SK-MEL-5 (cell line): ENCODE results near the gene PLD3. TPM values are rescaled to one million over a fixed set of nuclear protein-coding genes. Genes with fewer than 3 reads are reported as not detected.

Experiments
- DNase-seq: peaks from one replicate; pipeline ENCODE4 v3.0.0-alpha.2; 2016; ENCODE audit warnings: low read depth, low spot score
- in situ Hi-C: cut with HindIII; loops from 2 replicates; pipeline ENCODE4 v1.10.0; 2016; ENCODE audit warnings: low sequenced_read_pairs, high pct_unique_total_duplicates, low pct_unique_long_range_greater_than_20kb
- total RNA-seq: library from RNA; depleted of rRNA; stranded (reverse); fragments of >200 nt; shearing (Covaris generic); gene quantifications from 2 replicates; pipeline ENCODE4 v1.2.3, GENCODE V29; 2014

PLD3 gene
- total RNA-seq, 1 experiment from 2014 or later = 69.0 TPM

DNA sequence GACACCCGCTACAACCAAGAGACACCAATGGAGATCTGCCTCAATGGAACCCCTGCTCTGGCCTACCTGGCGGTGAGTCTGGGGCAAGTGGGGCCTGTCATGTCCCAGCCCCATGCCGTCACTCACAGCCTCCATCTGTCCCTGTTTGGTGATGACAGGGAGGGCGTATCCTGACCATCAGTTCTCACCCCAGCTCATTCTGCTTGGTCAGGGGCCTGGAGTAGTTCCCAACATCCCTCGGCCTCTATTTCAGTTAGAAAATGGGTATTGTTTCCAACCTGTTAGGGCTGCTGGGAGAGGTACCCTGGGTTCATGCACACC, 23.3 kb downstream of the PLD3 start:
- DNase-seq = no peak
- in situ Hi-C loops = no loop called here

DNA sequence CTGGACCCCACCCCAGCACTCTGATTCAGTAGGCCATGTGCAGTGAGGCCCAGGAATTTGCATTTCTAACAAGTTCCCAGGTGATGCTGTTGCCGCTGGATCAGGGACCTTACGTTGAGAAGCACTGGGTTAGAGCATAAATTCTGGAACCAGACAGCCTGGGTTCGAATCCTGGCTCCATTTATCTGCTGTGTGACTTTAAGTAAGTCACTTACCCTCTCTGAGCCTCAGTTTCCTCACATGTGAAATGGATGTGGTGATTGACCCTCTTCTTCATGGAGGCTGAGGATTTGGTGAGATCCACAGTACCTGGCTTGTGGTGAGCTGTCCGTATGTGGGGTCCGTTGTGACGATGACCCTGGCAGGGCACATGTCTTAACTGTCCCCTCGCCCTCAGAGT, 25.6 kb downstream of the PLD3 start:
- DNase-seq = no peak
- in situ Hi-C loops = no loop called here

DNA sequence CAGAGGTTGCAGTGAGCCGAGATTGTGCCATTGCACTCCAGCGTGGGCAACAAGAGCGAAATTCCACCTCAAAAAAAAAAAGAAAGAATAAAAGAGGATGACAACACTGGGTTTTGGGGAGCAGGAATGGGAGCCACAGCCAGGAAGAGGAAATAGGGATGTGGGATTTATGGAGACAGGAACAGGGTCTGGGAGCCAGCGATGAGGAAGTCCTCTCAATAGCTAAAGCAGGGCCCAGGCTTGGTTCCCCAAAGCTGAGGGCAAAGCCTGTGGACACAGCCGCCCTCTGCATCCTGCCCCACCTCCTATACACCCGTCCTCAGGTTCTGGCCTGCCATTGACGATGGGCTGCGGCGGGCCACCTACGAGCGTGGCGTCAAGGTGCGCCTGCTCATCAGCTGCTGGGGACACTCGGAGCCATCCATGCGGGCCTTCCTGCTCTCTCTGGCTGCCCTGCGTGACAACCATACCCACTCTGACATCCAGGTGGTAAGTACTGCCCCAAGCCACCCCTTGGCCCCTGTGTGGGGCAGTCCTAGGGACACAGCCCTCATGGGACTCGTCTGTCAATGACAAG, 27.9 kb downstream of the PLD3 start:
- DNase-seq = no peak
- in situ Hi-C loops = no loop called here

DNA sequence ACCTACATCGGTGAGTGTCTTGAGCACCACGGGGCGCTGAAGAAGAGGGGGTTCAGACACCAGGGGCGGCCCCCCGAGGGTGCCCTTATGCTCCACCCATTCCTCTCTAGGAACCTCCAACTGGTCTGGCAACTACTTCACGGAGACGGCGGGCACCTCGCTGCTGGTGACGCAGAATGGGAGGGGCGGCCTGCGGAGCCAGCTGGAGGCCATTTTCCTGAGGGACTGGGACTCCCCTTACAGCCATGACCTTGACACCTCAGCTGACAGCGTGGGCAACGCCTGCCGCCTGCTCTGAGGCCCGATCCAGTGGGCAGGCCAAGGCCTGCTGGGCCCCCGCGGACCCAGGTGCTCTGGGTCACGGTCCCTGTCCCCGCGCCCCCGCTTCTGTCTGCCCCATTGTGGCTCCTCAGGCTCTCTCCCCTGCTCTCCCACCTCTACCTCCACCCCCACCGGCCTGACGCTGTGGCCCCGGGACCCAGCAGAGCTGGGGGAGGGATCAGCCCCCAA, 29.4 kb downstream of the PLD3 start:
- in situ Hi-C loops = no loop called here
- DNase-seq = no peak

DNA sequence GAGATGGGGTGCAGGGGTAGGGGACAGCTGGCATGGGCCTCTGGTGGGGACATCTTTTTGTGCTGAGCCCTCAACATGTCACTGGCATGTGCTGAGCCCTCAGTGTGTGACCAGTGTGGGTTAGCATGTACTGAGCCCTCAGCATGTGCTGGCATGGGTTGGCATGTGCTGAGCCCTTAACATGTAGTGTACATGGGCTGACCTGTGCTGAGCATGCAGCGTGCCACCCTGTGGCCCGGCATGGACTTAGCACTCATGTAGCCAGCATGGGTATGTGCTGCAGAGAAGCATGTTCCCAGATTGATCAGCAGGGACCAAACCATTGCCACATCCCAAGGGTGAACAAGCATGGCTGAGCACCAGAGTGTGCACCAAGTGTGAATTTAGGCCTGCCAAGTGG, 30.0 kb downstream of the PLD3 start:
- DNase-seq = no peak
- in situ Hi-C loops = no loop called here

DNA sequence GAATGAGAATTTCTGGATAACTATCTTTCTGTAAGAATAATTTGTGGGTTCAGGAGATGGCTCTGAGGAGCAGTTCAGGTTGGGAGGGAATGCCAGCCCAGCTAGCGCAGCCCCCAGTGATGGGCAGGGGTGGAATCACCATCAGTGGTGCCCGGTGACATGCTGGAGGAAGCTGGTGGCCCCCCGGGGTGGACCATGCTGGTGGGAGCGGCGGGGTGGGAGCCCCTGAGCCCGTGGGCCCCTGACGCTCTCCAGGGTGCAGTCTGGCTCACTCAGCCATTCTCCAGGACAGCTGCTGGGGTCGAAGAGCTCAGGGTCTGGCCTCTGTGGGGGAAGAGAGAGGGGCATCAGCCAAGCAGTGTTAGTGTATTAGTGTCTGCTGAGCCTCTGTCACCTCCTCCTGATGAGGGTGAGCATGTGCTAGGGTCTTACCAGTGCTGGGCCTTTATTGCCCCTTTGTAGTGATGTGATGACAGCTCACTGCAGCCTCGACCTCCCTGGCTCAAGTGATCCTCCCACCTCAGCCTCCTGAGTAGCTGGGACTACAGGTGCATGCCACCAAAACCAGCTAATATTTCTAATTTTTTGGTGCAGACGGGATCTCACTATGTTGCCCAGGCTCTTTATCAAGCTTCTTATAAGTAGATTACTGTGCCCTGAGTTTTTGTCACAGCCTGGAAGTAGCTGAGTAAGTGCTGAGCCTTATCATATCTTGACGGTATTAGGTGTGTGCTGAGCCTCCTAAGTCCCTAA, 31.1 kb downstream of the PLD3 start:
- DNase-seq = no peak
- in situ Hi-C loops = no loop called here

DNA sequence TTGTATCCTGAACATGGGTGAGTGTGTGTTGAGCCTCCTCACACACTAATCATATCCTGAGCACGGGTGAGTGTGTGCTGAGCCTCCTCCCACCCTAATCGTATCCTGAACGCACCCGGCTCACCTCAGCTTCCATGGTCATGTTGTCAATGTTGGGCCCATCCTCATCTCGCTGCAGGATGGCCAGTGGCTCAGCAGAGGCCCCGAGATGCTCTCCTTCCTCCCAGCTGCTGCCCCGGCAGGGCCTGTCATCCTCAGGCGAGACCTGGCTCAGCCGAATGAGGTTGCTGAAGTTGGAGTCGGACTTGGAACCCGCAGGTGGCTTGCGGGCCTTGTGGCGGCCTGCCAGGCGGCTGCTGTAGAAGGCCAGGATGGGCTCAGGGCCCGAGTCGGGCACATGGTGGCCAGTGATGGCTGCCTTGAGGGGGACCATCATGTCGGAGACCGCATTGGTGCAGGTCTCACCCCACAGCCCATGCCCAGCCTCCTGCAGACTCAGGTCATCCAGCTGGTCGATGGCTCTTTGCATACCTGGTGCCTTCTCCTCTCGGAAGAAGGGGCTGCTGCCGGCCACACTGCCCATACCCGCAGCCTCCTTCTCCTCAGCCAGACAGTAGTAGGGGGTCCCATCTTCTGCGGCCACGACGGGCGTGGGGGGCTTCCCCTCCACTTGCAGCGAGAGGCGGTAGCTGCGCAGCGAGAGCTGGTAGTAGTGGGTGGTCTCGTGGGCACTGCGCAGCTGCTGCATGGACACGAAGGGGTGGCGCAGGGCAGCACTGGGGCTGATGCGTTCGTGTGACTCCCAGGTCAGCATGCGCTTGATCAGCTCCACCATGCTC, 31.9 kb downstream of the PLD3 start:
- DNase-seq = no peak
- in situ Hi-C loops = no loop called here

DNA sequence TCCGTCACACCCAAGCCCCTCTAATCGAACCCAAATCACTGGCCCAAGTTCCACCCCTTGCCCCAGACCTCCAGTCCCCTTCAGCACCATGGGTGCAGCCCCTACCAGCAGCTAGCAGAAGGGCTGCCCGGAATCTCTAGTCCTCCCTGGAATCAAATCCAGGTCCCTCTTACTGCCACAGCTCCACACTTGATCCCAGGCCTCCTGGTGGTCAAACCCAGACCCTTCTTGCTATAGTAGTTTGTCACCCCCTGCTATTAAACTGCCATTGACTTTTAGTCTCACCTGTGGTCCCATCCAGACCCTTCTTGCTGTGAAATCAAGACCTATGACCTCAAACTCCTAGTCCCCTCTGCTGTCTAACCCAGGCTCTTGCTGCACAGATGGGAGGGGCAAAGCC, 32.8 kb downstream of the PLD3 start:
- in situ Hi-C loops = no loop called here
- DNase-seq = no peak

DNA sequence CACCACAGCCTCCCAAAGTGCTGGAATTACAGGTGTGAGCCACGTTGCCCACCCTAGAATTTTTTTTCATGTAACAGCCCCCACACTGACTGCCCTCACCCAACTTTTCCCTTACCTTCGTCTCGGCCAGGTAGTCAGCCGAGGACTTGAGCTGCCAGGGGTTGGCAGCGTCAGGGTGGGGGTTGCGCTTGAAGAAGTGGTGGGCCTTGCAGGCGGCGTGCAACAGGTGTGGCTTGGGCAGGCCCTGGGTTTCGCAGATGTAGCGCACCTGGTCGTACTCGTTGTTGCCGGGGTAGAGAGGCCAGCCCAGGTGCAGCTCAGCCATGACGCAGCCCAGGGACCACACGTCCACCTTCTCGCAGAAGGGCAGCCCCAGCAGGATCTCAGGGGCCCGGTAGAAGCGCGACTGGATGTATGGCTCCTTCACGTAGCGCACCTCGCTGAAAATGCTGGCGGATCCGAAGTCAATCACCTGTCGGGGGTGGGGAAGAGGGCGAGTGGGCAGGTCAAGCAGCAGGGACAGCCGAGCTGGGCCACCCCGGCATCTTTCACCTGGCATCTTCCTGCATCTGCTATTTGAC, 35.3 kb downstream of the PLD3 start:
- in situ Hi-C loops = no loop called here

DNA sequence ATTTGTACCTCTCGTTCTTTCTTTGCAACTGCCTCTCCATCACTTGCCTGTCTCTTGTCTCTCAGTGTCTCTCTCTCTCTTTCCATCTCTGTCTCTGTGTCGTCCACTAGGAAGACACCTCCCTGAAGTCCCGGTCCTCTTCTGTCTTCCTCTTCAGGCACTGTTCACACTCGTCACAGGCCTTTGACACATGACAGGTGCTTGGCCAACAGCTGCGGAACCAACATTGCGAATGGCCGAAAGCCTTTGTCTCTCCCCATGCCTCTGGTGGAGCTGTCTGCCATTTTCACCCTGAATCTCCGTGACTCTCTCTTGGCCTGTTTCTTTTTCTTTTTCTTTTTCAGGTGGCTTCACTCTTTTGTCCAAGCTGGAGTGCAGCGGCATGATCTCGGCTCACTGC, 38.7 kb downstream of the PLD3 start:
- in situ Hi-C loops = no loop called here
- DNase-seq = no peak

More for the DNA sequence above, 35.3 kb downstream of the PLD3 start:
- no peak for DNase-seq

DNA sequence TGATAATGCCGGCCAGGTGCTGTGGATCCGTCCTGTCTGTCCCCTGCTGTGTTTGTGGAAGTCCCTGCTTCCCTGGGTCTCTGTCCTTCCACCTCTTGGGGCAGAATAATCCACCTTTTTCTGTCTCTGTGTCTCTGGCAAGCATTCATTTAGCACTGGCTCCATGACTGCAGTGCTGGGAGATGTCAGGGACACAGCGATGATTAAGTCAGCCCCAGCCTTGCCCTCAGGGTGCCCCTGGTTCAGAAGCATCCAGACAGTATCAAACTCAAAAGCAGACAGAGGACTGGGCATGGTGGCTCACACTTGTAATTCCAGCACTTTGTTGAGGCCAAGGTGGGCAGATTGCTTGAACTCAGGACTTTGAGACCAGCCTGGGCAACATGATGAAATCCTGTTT, 40.0 kb downstream of the PLD3 start:
- no peak for DNase-seq
- in situ Hi-C loops = no loop called here

DNA sequence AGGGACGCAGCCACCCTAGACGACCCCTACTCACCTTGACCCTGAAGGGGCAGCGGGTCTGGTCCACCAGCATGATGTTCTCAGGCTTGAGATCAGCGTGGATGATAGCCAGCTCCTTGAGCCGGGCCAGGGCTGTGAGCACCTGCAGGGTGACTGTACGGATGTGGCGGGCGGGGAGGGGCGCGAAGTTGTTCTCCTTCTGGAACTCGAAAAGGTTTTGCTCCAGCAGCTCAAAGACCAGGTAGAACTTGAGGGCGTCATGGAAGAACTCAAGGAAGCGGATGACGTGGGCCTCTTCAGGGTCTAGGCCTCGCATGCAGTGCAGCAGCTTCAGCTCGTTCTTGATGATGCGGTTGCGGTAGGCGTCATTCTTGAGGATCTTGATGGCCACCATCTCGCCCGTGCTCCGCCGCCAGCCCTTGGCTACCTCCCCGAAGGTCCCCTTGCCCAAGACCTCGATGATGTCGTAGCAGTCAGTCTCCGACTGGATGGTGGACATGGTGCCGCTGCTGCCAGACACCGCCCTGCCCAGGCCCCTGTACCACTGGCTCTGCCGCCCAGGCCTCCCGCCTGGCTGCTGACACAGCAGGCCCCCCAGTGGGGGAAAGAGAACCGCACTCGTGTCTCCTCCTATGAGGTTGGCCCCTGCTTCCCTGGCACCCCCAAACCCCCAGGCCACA, 41.0 kb downstream of the PLD3 start:
- in situ Hi-C loops = no loop called here

DNA sequence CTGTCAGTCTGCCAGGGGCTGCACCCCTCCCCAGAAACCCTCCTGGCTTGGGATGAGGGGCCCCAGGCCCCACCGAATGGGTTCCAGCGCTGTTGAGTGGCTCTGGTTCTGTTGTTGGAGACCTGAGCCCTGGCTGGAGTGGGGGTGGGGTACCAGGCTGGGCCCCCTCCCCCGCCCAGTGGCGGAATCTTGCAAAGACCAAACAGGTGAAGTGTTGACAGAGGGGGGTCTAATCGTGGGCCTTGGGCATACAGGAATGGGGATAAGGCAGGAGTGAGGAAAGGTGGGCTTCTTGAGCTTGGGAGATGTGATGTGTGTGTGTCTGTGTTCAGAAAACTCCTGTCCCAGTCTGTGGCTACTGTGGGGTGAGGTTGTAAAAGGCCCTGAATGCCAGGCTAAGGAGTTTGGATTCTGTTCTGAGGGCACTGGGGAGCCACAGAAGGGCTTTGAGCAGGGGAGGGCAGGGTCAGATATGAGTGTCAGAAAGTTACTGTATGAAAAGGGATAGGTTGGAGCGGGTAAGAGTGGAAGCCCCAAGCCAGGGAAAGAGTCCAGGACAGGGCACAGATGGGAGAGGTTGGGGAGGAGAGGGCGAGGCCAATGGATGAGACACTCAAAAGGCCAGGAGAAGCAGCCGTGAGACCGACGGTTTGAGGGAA, 41.7 kb downstream of the PLD3 start, which contains the start of gene HIPK4:
Gene HIPK4 (minus strand): TSS at position 98 of the 659 bp plus-strand sequence. CDS start 279 bp downstream, outside the sequence.
- in situ Hi-C loops = no loop called here

More for the DNA sequence above, 41.0 kb downstream of the PLD3 start:
- DNase-seq = no peak

DNA sequence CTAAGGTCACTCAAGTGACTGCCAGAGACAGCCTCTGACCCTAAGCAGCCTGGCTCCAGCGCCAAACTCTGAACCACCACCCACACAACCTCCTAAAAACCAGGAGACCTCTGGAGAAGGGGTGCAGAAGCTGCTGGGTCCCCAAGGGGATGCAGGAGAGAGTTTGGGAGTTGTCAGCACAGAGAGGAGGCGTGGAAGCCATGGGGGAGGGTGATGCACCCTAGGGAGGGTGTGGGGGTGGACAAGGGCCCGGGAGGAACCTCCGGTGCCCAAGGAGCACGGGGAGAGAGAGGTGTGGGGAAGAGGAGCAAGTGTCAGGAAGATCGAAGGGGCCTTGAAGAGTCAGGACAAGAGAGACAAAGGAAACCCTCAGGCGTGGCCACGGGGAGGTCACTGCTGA, 43.6 kb downstream of the PLD3 start:
- in situ Hi-C loops = no loop called here
- DNase-seq = no peak

More for the DNA sequence above, 41.7 kb downstream of the PLD3 start, which contains the start of gene HIPK4:
- no peak for DNase-seq

DNA sequence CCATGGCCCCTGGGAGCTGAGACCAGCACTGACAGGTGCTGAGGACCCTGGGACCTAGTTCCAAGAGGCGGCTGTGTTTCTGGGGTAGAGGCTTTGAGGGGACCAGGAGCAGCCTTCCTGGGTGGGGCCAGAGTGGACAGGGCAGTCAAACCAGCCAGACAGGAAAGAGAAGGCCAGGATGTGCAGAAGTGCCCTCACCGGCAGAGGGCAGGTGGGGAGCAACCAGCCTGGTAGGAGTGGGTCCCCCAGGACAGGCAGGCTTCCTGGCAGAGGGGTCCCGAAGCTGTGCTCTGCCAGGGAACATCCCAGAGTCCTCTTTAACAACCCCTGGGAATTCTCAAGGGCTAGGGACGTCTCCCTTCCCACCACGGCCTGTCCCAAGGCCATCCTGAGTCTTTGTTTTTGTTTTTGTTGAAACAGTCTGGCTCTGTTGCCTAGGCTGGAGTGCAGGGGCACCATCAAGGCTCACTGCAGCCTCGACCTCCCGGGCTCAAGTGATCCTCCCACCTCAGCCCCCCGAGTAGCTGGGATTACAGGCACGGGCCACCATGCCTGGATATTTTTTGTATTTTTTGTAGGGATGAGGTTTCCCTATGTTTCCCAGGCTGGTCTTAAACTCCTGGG, 44.5 kb downstream of the PLD3 start:
- peak; percentile 45 for DNase-seq
- in situ Hi-C loops = no loop called here

DNA sequence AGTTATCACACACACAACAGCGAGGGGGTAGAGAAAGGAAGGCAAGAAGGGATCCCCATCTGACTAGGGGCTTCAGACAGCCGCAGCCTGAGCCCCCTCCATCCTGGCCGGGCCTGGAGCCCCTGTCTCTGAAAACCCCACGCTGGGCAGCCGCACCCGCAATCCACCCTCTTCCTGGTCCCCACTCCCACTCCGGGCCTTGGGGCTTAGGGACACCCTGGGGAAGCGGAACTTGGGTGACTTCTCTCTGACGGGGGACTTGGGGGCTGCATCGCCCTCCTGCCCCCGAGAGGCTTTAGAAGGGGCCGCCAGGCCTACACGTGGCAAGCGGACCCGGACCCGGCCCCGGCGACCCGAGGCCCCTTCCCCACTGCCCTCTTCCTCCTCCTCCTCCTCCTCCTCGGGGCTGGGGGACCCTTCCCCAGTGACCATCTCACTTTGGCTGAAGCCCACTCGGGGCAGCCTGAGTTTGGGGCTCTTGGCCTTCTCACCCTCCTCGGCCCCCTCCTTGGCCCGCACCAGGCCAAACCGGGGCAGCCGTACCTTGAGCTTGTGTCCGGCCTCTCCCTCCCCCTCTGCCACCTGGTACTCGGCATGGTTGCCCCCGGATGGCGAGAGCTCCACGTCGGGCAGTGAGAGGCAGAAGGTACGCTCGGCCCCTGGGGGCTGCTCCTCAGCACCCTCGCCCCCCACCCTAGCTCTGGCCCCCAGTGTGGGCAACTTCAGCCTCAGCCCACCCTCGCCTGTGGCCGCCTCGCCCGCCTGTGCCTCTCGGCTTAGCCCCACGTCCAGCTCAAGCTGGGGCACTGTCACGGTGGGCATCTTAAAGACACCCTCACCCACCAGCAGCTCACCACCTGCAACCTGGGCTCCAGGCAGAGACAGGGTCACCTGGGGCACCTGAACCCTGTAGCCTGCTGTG, 45.7 kb downstream of the PLD3 start:
- DNase-seq = no peak
- in situ Hi-C loops = no loop called here
